ENCODE results near the gene PEAR1.

GRCh38 chr1:156874142-156874541 lies 19.4 kb upstream of the PEAR1 start:
- TF ChIP-seq CTCF (conservative IDR thresholded peaks at IDR 0.05 in 1 of 2, IDR thresholded peaks at IDR 0.05 in 1 of 2; ENCODE audit: low read depth in 1 of 2, low read length in 2 of 2), result no peak
- no peak for TF ChIP-seq EZH2 (IDR thresholded peaks at IDR 0.05; ENCODE audit: low read length, missing control alignments)

All from fibroblast of lung (primary cell).